KBM-7 (cell line): ENCODE data around the gene STS.

Experiments
- DNase-seq: peaks from one replicate; pipeline ENCODE4 v3.0.0-alpha.2; 2015
- in situ Hi-C: fragments of 300-500 bp; cut with MboI; formaldehyde crosslinking; loops from 2 replicates; pipeline ENCODE4 v1.14.3; 2020; ENCODE audit warnings: low sequenced_read_pairs, low pct_unique_long_range_greater_than_20kb, mixed read lengths

STS gene

GRCh38 chrX:7147413-7147977 is at the start of gene STS:
STS (plus strand) TSS chrX:7147712; CDS start chrX:7253200, 105,488 bp downstream.
- in situ Hi-C loops, result no loop called here
- DNase-seq, result peak; percentile 50

GRCh38 chrX:7100022-7100421 is 47.5 kb upstream of the STS start:
- in situ Hi-C loops, result no loop called here
- no peak for DNase-seq

GRCh38 chrX:7102119-7102518 is 45.4 kb upstream of the STS start:
- in situ Hi-C loops, result no loop called here

GRCh38 chrX:7106649-7107048 is 40.9 kb upstream of the STS start:
- DNase-seq, result no peak
- in situ Hi-C loops, result no loop called here

More at GRCh38 chrX:7102119-7102518, 45.4 kb upstream of the STS start:
- DNase-seq, result no peak

GRCh38 chrX:7108030-7108429 is 39.5 kb upstream of the STS start:
- in situ Hi-C loops, result no loop called here

GRCh38 chrX:7109049-7109531 is 38.4 kb upstream of the STS start:
- peak; percentile 48 for DNase-seq
- in situ Hi-C loops, result no loop called here

More at GRCh38 chrX:7108030-7108429, 39.5 kb upstream of the STS start:
- no peak for DNase-seq

- DNase-seq, result no peak
- in situ Hi-C loops, result no loop called here
These were observed 37.4 kb upstream of the STS start for GRCh38 chrX:7109838-7110793.

GRCh38 chrX:7110821-7111276 is 36.7 kb upstream of the STS start:
- DNase-seq, result peak; percentile 65
- in situ Hi-C loops, result no loop called here

- in situ Hi-C loops, result no loop called here
- no peak for DNase-seq
These were observed 36.0 kb upstream of the STS start for GRCh38 chrX:7111518-7111917.

- in situ Hi-C loops, result no loop called here
- DNase-seq, result no peak
These were observed 35.4 kb upstream of the STS start for GRCh38 chrX:7112071-7112470.

GRCh38 chrX:7115557-7115956 is 32.0 kb upstream of the STS start:
- in situ Hi-C loops, result no loop called here
- DNase-seq, result no peak

GRCh38 chrX:7116081-7116480 is 31.4 kb upstream of the STS start:
- in situ Hi-C loops, result no loop called here
- DNase-seq, result no peak

- in situ Hi-C loops, result no loop called here
- DNase-seq, result no peak
These were observed 29.9 kb upstream of the STS start for GRCh38 chrX:7117587-7117986.

GRCh38 chrX:7119950-7120877 is 27.3 kb upstream of the STS start:
- no peak for DNase-seq
- in situ Hi-C loops, result no loop called here

- no peak for DNase-seq
- in situ Hi-C loops, result no loop called here
These were observed 26.7 kb upstream of the STS start for GRCh38 chrX:7120878-7121219.

- in situ Hi-C loops, result no loop called here
- DNase-seq, result no peak
These were observed 20.5 kb upstream of the STS start for GRCh38 chrX:7127056-7127455.

GRCh38 chrX:7131621-7132020 is 15.9 kb upstream of the STS start:
- no peak for DNase-seq
- in situ Hi-C loops, result no loop called here

- in situ Hi-C loops, result no loop called here
- peak; percentile 64 for DNase-seq
These were observed 15.0 kb upstream of the STS start for GRCh38 chrX:7132335-7133049.

GRCh38 chrX:7133050-7133440 is 14.5 kb upstream of the STS start:
- in situ Hi-C loops, result no loop called here
- DNase-seq, result no peak
